ENCODE results near the gene DGKQ. TPM values are rescaled to one million over a fixed set of nuclear protein-coding genes. Genes with fewer than 3 reads are reported as not detected.

The DGKQ gene
- total and polyA plus RNA-seq, 10 donors, result 6.3 to 26.3 (median 16.1) TPM

- Histone ChIP-seq H3K27me3 (replicated peaks in 1 of 7) (peaks cover 0 to 78% (median 33%) of the 10 kb centered on the region in 7 donors), H3K27ac (peak overlapping the region in 4 of 8 donors; percentile 53 to 79 (median 63)), H3K9me3 (peaks cover 0 to 7% (median 0%) of the 10 kb centered on the region in 8 donors), H3K36me3 (no peaks in the 10 kb centered on the region), H3K4me1 (peaks cover 8 to 47% (median 41%) of the 10 kb centered on the region in 6 donors), H3K4me3 (peak overlapping the region; percentile 39 to 91 (median 58))
- DNase-seq, result peak; percentile 93
- intact Hi-C loops (cut with DNase I; ENCODE audit: low total_unique reads), result no loop called here
- peak in 1 of 3 donors; percentile 37 for TF ChIP-seq POLR2AphosphoS5 (IDR thresholded peaks at IDR 0.05)
- no peak for TF ChIP-seq CTCF (IDR thresholded peaks at IDR 0.05 in 8 of 11, conservative IDR thresholded peaks at IDR 0.05 in 3 of 11)
- TF ChIP-seq POLR2A (IDR thresholded peaks at IDR 0.05), result no peak
- WGBS, 5 donors, result 3 to 5% (median 4%) methylated on average over 20 to 36 of the region's 36 CpGs
Observed at GRCh38 chr4:1008840-1009541, 35.6 kb upstream of the DGKQ start.

GRCh38 chr4:1006856-1007255 is 33.5 kb upstream of the DGKQ start:
- no peak for DNase-seq
- Histone ChIP-seq H3K36me3 (no peaks in the 10 kb centered on the region), H3K4me1 (peaks cover 15 to 47% (median 40%) of the 10 kb centered on the region in 6 donors), H3K4me3 (no peak overlapping the region), H3K9me3 (peaks cover 0 to 7% (median 0%) of the 10 kb centered on the region in 8 donors), H3K27me3 (replicated peaks in 1 of 7) (peaks cover 11 to 85% (median 54%) of the 10 kb centered on the region in 7 donors), H3K27ac (no peak overlapping the region)
- intact Hi-C loops (cut with DNase I; ENCODE audit: low total_unique reads), result no loop called here
- TF ChIP-seq POLR2A (IDR thresholded peaks at IDR 0.05) (no peak), CTCF (IDR thresholded peaks at IDR 0.05 in 8 of 11, conservative IDR thresholded peaks at IDR 0.05 in 3 of 11) (no peak), POLR2AphosphoS5 (IDR thresholded peaks at IDR 0.05) (no peak)
- whole genome bisulfite sequencing, 5 donors, result 82 to 91% (median 85%) methylated on average over 5 of the region's 5 CpGs

- Histone ChIP-seq H3K27ac (no peak overlapping the region), H3K27me3 (replicated peaks in 1 of 7) (peaks cover 12 to 94% (median 67%) of the 10 kb centered on the region in 7 donors), H3K4me1 (peaks cover 7 to 44% (median 29%) of the 10 kb centered on the region in 6 donors), H3K9me3 (peaks cover 0 to 7% (median 0%) of the 10 kb centered on the region in 8 donors), H3K36me3 (no peaks in the 10 kb centered on the region), H3K4me3 (no peak overlapping the region)
- TF ChIP-seq POLR2AphosphoS5 (IDR thresholded peaks at IDR 0.05) (peak in 1 of 3 donors; percentile 25), CTCF (IDR thresholded peaks at IDR 0.05 in 8 of 11, conservative IDR thresholded peaks at IDR 0.05 in 3 of 11) (no peak)
- no peak for DNase-seq
- 79 to 85% (median 81%) methylated on average over 17 to 25 of the region's 25 CpGs for WGBS, 5 donors
- intact Hi-C loops (cut with DNase I; ENCODE audit: low total_unique reads), result no loop called here
Observed at GRCh38 chr4:1004557-1005485, 31.5 kb upstream of the DGKQ start.

Data from spleen (tissue), 11 donors.